Stromal cell of bone marrow (primary cell): ENCODE data around the gene TRIP10.

ENCODE experiments used
- DNase-seq: peaks from one replicate; pipeline ENCODE4 v3.0.0-alpha.2; 2012; ENCODE audit warnings: low read depth

Gene TRIP10

DNA sequence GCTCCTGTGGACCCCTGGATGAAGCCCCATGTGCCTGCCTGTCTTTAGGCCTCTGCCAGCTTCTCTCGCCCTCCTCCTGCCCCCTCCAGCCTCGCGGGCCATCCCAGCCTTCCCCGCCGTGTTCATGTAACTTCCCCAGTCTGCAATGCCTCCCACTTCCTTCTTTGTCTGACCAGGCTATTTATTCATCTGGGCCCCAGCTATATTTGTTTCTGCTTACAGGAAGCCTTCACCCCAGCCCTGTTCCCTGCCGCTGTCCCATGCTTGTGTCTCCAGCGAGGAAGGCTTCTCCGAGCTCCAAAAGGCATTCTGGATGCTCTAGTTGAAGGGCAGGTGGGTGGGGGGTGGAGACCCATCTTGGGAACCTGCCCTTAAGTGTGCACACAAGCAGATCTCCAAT lies 11.1 kb upstream of the TRIP10 start:
- DNase-seq, result no peak

DNA sequence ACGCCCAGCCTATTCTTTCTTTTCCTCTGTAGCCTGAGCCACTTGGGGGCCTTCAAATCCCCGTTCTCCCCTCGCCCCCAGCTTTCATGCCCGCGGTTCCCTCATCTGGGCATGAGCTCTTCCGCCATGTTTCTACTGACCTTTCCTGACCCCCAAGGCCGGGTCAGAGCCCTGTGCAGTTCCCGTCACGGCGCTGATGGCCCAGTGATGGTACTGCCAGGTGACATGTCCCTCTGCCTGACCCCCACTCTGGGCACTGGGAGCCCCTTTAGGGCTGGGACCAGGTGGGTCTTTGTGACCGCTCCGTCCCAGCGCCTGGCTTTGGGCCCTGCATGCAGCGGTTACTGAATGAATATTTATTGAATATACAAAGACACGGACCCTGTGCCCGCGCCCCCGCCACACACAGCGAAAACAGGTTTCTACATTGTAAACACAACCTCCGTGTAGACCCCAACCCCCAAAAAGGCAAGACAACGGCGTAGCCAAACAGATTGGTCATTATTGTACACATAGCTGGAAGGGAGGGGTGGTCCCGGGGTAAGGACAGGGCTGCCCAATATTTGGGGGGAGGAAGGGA lies 9.8 kb upstream of the TRIP10 start:
- no peak for DNase-seq

DNA sequence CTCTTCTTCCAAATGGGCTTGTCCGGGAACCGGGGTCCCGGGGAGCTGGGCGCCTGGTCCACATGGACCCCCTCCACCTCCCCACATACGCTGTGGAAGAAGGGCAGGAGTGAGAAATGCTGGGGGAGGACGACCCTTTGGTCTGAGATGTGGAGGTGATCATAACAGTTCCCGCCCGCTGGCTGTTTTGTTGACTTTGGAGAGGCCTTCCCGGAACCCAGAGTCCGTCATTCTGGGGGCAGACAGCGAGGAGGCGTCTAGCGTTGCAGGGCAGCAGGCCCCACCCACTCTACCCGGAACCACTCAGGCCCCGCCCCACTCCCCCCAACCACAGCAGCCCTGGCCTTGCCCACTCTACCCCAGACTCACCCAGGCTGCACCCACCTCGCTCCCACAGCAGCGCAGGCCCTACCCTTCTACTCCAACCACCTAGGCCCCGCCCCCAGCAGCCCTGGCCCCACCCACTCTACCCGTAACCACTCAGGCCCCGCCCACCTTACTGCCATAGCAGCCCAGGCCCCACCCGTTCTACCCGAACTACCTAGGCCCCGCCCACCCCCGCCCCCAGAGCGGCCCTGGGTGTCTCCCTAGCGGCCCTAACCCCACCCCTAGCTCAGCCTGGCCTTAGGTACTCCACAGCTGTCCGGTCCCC lies 9.2 kb upstream of the TRIP10 start:
- DNase-seq, result no peak

DNA sequence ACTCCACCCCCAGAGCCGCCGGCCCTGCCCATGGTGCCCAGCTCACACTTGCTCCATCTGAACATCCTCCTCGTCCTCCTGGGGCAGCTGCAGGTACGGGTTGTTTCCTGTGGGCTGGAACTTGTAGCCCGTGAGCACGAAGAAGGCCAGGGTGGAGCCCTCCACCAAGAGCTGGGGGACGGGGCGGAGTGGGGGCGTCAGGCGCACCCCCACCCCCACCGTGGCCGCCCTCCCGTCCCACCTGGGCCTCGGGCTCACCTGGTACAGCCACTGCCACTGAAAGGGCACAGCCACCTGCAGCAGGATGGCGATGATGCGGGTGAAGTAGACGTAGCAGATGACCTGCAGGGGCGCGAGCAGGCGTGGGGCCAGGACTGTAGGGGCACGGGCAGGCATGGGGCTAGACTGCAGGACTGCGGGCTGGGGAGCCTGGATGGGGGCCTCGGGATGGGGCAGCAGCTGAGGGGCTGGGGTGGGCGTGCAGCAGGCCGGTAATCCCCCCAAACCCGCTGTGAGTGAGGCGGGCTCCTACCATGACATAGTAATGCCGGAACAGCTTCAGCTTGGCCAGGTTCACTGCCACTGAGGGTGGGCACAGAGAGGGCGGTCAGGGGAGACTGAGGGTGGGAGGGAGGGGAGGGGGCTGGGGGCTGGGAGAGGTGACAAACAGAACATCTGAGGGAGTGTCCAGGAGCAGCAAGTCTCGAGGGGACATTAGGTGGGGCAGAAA lies 8.4 kb upstream of the TRIP10 start:
- DNase-seq, result no peak

DNA sequence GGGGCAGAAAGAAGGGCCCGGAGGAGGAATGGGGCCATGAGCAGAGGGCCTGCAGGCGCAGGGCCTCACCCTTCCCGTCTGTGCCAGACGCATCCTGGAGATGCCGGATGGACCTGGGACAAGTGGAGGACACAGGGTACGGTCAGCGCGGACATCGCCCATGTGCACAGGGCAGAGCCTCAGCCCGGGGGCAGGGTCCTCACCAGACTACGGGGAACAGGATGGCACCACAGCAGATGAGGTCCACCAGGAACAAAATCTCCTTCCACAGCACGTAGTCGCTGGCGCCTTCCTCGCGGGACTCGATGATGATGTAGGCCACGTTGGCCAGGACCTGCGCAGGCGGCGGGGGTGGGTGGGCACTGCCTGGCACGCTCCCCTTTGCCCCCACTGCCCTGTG lies 7.7 kb upstream of the TRIP10 start:
- DNase-seq, result no peak

DNA sequence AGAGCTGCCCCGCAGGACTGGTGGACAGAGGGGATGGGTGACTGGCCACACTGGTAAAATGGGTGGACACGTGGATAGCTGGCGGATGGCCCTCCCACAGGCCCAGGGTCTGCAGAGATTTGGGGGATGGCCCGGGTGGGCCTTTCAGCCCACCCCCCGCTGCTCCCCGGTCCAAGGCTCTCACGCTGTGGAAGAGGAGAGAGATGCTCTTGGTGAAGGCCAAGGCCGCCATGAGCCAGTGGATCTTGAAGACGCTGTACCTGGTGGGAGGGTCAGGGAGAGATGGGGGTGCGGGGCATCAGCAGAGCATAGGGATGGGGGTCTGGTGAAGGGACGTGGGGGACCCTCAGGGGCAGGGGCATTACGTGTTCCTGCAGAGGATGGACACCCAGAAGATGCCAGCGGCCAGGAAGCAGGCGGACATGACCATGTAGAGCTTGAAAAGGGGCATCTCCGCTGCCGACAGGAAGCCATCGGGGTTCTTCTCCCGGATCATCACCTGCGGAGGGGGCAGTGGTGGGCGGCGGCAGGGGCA lies 6.6 kb upstream of the TRIP10 start:
- DNase-seq, result no peak

DNA sequence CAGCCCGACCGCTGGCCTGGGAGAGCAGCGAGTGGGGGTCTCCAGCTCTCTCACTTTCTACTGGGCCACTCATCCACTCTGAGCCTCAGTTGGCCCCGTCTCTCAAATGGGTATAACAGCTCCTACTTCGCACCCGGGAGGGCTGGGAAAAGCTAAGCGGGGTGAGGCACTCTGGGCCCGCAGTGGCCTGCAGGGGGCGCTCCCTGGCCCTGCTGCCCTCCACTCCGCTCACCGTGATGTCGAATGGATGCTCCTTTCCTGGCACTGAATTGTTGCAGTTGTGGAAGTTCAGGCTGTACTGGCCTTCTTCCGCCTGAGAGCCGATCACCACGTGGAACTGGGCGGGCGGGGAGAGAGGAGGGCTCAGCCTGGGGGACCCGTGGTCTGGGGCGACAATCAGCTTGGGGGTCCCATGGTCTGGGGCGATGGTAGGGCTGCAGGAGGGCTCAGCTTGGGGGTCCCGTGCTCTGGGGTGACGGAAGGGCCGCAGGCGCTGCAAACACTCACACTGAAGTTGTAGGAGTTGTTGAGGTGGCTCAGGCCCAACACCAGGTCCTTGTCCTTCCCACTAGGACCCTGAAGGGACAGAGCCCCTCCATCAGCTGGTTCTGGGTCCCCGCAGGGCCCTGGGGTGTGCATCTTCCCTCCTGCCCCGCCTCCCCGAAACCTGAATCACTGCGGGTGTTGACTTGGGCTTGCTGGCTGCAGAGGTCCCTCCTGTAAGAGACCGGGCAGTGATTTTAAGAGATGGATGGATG lies 6.0 kb upstream of the TRIP10 start:
- no peak for DNase-seq

DNA sequence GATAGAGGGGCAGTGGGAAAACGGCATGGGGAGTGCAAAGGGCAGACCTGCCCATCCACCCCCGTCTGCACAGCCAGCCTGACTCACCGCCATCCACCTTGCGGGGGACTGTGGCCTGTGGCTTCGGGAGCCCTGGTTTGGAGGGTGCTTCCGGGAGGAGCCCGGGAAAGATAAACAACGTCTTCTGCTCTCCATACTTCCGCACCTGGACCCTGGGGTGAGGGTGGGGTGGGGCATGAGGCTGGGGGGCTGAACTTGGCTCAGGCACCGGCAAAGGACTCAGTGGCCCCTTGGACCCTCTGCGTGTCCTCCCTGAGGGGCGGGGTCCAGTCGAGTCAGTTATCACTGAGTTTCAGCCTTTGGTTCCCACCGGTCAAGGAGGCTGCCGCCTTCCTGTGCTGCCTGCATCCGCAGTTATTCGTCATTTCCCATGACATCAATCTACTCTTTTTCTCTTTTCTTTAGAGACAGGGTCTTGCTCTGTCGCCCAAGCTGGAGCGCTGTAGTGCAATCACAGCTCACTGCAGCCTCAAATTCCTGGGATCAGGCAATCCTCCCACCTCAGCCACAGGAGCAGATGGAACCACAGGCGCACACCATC lies 5.3 kb upstream of the TRIP10 start:
- no peak for DNase-seq

DNA sequence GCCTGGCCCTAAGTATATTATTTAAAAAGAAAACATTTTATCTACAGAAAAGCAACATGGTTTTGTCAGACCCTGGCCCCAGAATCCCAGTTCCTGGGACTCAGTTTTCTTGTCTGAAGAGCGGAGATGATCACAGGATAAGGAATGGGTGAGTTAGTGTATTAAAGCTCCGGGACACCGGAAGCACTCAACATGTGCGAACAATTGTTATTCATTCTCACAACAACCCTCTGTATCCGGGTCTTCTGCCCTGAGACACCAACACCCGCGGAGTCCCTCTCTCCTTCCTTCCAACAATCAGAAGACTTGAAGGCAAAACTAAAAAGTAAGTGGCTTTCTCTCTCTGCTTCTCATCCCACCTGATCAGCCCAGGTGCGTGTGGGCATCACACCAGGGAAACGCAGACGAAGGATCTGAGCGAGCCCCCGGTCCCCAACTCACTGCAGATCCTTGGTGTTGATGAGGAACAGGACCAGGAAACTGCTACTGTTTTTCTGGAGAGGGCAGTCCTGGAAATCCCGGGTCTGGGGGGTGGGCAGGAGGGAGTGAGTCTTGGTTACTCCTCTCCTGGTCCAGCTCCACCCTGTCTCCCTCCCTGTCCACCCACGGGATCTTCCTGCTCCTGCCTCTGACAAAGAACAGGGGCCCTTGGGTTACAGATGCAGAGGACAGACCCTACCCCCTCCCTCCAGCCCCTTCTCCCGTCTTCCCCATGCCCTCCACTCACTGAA lies 4.1 kb upstream of the TRIP10 start:
- no peak for DNase-seq

DNA sequence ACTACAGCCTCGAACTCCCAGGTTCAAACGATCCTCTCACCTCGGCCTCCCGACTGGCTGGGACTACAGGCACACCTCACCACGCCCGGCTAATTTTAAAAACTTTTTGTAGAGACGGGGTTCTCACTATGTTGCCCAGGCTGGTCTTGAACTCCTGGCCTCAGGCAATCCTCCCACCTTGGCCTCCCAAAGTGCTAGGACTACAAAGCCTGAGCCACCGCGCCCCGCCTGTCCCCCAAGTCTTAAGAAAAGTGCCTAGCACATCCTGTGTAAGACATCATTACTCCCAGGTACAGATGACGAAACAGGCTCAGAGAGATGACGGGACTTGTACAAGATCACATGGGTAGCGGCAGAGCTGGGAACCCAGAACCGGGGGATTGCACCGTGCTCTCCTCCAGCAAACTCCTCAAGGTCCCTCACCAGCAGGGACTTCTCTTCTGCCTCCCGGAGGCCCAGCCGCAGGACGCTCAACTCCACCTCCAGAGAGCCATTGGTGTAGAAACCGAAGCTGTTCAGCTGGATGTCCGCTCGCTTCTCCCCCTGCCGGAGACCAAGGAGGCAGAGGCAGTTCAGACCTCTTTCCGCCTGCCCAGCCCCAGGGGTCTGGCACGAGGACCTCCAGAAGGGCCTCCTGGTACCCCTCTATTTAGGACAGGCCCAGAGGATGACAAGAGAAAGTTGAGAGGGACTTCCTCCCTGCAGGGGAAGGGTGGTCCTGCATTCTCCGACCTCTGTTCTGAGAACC lies 3.1 kb upstream of the TRIP10 start:
- DNase-seq, result peak; percentile 78

DNA sequence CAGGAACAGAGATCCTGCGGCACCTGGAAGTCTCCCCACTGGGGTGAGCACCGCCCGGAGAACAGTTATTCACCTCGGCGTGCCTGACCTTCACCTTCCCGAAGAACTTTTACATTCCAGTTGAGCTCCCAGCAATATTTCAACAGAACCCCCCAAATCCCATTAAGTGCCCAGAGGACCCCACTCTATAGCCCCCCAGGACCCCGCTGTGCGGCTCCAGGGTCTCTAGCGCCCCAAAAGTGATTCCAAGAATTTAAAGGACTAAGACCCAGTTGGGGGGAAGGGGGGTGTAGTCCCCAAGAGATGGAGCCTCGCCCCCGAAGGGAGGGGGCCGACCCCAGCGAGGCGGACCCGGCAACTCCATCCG lies 2.6 kb upstream of the TRIP10 start:
- DNase-seq, result no peak

DNA sequence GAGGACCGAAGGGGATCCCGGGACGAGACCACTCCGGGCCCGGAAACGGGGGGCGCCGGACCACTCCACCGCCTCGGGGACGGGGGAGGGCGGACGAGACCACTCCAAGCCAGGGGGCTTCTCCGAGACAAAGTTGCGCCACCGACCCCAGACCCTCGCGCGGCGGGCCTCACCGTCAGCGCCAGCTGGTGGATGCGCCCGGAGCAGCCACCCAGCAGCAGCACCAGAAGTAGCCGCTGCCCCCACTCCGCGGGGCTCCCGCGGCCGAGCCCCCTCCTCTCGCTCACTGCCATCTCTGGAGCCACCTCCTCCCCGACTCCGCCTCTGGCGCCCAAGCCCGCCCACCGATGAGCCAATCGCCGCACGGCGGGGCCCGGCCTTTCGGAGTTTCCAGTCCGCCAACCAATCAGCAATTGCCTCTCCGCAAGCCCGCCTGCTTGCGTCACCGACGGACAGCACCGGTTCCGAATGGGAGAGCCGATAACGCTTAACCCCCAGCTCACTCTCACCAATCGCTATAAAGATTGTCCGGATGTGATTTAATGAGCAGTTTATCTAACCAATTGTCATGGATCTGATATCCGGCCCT lies 2.1 kb upstream of the TRIP10 start, which contains the start of gene GPR108:
Gene GPR108 (minus strand): TSS at position 297 of the 589 bp plus-strand sequence. CDS start 4 bp downstream, at position 293.
- DNase-seq, result peak; percentile 100

DNA sequence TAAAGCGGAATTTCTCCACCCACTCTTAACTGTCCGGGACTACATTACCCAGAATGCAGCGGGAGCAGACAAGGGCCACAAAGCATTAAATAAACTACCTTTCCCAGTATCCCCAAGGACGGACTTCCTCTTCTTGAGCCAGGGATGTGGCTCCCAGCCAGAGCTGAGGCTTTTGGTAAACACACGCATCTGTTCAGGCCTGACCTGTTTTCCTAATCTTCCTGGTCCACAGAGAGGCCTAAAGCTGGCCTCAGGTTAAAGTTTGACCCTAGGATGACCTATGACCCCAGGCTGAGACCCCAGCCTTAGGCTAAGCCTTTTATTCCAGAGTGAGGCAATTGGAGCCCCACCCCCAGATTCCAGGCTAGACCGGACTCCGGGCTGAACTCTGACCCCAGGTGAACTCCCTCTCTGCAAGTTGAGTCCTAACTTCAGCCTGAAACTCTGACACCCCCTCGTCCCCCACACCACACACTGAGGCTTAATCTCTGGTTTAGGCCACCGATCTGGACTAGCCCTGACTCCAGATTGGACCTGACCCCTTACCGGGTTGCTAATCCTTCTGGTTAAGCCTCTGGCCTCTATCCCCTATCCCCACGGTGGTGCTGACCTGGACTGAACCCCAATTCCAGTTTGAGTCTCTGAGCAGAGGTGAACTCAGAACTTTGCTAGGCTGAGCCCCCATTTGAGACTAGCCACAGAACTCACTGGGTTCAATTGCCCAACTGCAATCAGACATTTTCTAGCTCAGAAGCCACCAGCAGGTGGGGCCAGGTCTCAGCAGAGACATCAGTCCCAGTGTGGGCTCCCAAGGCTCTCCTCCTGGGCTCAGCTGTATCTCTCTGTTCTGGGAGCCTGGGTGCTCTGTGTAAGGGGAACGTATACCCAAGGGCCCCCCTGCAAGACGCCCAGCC lies 1.4 kb upstream of the TRIP10 start:
- DNase-seq, result peak; percentile 54

DNA sequence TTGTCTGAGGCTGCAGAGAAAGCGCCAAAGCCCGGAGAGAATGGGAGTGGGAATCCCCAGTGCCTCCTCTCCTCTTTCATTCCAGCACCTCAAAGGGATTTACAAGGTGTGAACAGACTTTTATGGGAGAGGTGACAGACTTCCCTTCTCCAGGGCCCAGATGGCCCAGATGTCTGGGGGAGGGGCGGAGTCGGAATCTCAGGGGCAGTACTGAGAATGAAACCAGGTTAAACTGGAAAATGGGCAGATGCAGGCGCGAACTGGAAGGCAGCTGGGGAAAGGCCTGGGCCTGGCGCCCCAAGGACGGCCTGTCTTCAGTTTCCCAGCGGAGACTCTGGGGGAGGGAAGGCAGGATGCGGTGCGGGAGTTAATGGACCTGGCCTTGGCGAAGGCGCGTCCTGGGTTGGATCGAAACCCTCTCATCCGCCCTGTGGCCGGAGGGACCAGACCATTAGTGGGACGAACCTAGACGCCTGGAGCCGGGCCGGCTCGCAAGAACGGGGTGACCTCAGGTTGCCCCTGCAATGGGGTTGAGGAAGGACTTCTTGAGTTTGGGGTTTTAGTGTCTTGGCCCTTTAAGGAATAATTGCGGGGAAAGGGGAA lies 592 bp upstream of the TRIP10 start:
- no peak for DNase-seq

DNA sequence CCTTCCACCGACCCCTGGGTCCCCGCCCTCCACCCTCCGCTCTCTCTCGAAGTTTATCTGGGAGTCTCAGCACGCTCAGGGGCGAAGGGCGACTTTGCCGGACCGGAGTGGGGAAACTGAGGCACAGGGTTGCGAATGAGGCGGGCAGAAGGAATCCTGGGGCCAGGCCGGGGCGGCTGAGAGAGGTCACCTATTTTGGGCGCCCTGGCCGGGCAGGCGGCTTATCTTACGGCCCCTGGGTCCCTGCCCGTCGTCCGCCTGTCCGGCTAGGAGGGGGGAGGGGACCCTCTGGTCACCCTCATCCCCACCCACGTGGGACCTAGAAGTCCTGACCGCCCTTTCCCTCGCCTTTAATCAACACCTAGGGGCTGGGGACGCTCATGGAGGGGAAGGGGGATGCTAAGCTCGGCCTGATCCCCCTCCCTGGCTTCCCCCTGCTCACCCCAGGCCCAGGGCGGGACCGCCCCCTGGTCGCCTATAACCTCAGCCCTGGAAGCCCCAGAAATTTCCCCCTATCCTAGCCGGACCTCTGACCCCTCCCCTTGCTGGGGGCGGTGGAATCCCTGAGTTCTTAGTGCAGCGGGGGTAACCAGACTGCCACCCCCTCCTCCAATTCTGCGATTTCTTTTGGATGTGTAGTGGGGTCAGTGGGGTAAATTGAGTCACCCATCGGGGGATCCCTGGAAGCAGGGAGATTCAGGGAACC lies 556 bp downstream of the TRIP10 start:
- no peak for DNase-seq

DNA sequence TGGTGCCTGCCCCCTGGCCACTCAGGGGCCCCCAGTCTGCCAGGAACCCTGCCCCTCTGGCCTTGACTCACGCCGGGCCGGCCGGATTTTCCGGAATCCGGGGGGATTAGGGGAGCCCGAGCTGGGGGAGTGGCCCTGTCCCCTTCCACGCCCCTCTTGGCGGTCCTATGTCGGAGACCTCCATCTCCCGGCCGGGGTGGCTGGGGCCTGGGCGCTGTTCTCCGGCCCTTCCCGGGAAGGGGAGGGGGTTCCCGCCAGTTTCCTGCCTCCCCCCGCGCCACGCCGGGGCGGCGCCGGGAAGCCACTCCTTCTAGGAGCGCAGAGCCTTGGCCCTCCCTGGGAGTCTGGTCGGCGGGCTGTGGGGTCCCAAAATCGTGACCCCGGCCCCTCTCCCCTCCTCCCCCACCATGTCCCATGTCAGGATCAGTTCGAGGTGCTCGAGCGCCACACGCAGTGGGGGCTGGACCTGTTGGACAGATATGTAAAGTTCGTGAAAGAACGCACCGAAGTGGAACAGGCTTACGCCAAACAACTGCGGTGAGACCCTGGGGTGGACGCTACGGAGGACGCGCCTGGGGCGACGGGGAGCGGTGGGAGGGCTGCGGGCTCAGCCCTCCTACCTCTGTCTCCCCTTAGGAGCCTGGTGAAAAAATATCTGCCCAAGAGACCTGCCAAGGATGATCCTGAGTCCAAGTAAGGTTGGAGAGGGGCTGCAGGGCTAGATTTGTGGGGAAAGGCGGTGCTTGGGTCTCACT lies 1.3 kb downstream of the TRIP10 start:
- no peak for DNase-seq

DNA sequence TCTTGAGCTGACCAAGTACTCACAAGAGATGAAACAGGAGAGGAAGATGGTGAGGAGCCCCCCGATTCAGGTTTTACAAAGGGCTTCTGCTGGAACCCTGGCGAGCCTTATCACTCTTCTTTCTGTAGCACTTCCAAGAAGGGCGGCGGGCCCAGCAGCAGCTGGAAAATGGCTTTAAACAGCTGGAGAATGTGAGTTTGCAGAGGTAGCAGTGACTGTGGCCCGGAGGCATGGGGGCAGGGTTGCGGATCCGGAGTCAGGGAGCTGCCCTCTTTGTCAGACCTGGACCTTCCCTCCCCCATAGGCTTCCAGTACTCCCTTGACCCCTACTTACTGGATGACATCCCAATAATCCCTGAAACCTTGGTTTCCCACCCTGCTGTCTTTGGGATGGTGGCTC lies 3.6 kb downstream of the TRIP10 start:
- no peak for DNase-seq
